GM21381 (cell line): ENCODE results near the gene BLACAT1.
"Not testable (repeated sequence)": the region's sequence is repeated elsewhere in the genome, so short reads cannot be mapped to it uniquely, and the experiment has no call there.

Experiments
- ATAC-seq: cut with Tn5 transposase; IDR thresholded peaks from one replicate; pipeline ENCODE4 v1.9.1; 2021; ENCODE audit warnings: mild to moderate bottlenecking, moderate library complexity; ENCODE audit not compliant: unreplicated experiment

The BLACAT1 gene

GRCh38 chr1:205484985-205485967 lies 29.4 kb upstream of the BLACAT1 start:
- ATAC-seq = no peak

- ATAC-seq = no peak
These were observed 27.5 kb upstream of the BLACAT1 start for GRCh38 chr1:205483372-205483771.

GRCh38 chr1:205482587-205482986 lies 26.7 kb upstream of the BLACAT1 start:
- not testable (repeated sequence) for ATAC-seq

GRCh38 chr1:205481629-205482151 lies 25.8 kb upstream of the BLACAT1 start:
- ATAC-seq = no peak

GRCh38 chr1:205481218-205481617 lies 25.4 kb upstream of the BLACAT1 start:
- peak; percentile 20 for ATAC-seq

- ATAC-seq = peak; percentile 64
These were observed 24.6 kb upstream of the BLACAT1 start for GRCh38 chr1:205480349-205480985.

GRCh38 chr1:205478985-205479384 lies 23.1 kb upstream of the BLACAT1 start:
- ATAC-seq = not testable (repeated sequence)

- ATAC-seq = no peak
These were observed 22.0 kb upstream of the BLACAT1 start for GRCh38 chr1:205477759-205478247.

GRCh38 chr1:205477121-205477758 lies 21.4 kb upstream of the BLACAT1 start:
- no peak for ATAC-seq

- ATAC-seq = no peak
These were observed 20.8 kb upstream of the BLACAT1 start for GRCh38 chr1:205476648-205477047.

GRCh38 chr1:205475855-205476254 lies 20.0 kb upstream of the BLACAT1 start:
- no peak for ATAC-seq

GRCh38 chr1:205474571-205474970 lies 18.7 kb upstream of the BLACAT1 start:
- ATAC-seq = no peak

GRCh38 chr1:205473966-205474365 lies 18.1 kb upstream of the BLACAT1 start:
- no peak for ATAC-seq

- no peak for ATAC-seq
These were observed 17.6 kb upstream of the BLACAT1 start for GRCh38 chr1:205473475-205473874.

- ATAC-seq = no peak
These were observed 17.0 kb upstream of the BLACAT1 start for GRCh38 chr1:205472737-205473441.

GRCh38 chr1:205470131-205470530 lies 14.3 kb upstream of the BLACAT1 start:
- ATAC-seq = no peak

GRCh38 chr1:205466595-205467220 lies 10.9 kb upstream of the BLACAT1 start:
- no peak for ATAC-seq

GRCh38 chr1:205465392-205465791 lies 9.5 kb upstream of the BLACAT1 start:
- ATAC-seq = no peak

GRCh38 chr1:205458777-205459566 lies 3.1 kb upstream of the BLACAT1 start:
- ATAC-seq = no peak
